Measurements from ENCODE around the gene ZFTA.
"Not testable (repeated sequence)": the region's sequence is repeated elsewhere in the genome, so short reads cannot be mapped to it uniquely, and the experiment has no call there.

Gene ZFTA

GRCh38 chr11:63768237-63769041 lies at the start of gene ZFTA:
ZFTA (minus strand) TSS chr11:63768775; CDS start chr11:63768622, 153 bp downstream.
- ATAC-seq (peak; percentile 59), DNase-seq (peak; percentile 82)

- DNase-seq, result no peak
Observed at GRCh38 chr11:63817758-63818498, 49.4 kb upstream of the ZFTA start.

GRCh38 chr11:63816732-63817131 lies 48.2 kb upstream of the ZFTA start:
- ATAC-seq, result no peak
- no peak for DNase-seq

More at GRCh38 chr11:63817758-63818498, 49.4 kb upstream of the ZFTA start:
- no peak for ATAC-seq

- no peak for ATAC-seq
- DNase-seq, result no peak
Observed at GRCh38 chr11:63816166-63816565, 47.6 kb upstream of the ZFTA start.

- no peak for DNase-seq
- ATAC-seq, result no peak
Observed at GRCh38 chr11:63814383-63814736, 45.8 kb upstream of the ZFTA start.

- ATAC-seq (peak; percentile 40), DNase-seq (peak; percentile 63)
Observed at GRCh38 chr11:63813563-63814382, 45.2 kb upstream of the ZFTA start.

- peak; percentile 85 for DNase-seq
- ATAC-seq, result peak; percentile 91
Observed at GRCh38 chr11:63813035-63813562, 44.5 kb upstream of the ZFTA start, which contains the start of gene SPINDOC. SPINDOC (plus strand) TSS chr11:63813456; CDS start chr11:63813687, 231 bp downstream.

GRCh38 chr11:63811522-63811921 lies 42.9 kb upstream of the ZFTA start:
- ATAC-seq, result no peak

GRCh38 chr11:63810383-63810782 lies 41.8 kb upstream of the ZFTA start:
- ATAC-seq, DNase-seq: not testable (repeated sequence)

More at GRCh38 chr11:63811522-63811921, 42.9 kb upstream of the ZFTA start:
- DNase-seq, result no peak

GRCh38 chr11:63805844-63806415 lies 37.4 kb upstream of the ZFTA start:
- DNase-seq (no peak), ATAC-seq (no peak)

- no peak for DNase-seq
- no peak for ATAC-seq
Observed at GRCh38 chr11:63804259-63804658, 35.7 kb upstream of the ZFTA start.

- ATAC-seq (no peak), DNase-seq (no peak)
Observed at GRCh38 chr11:63802637-63803414, 34.3 kb upstream of the ZFTA start.

- no peak for DNase-seq
- ATAC-seq, result no peak
Observed at GRCh38 chr11:63800921-63801320, 32.3 kb upstream of the ZFTA start.

GRCh38 chr11:63795066-63795465 lies 26.5 kb upstream of the ZFTA start:
- DNase-seq, result no peak
- no peak for ATAC-seq

GRCh38 chr11:63793161-63793560 lies 24.6 kb upstream of the ZFTA start:
- DNase-seq (no peak), ATAC-seq (no peak)

GRCh38 chr11:63791495-63792167 lies 23.1 kb upstream of the ZFTA start:
- ATAC-seq, result no peak
- DNase-seq, result no peak

- DNase-seq (no peak), ATAC-seq (no peak)
Observed at GRCh38 chr11:63785823-63786222, 17.2 kb upstream of the ZFTA start.

GRCh38 chr11:63783925-63784592 lies 15.5 kb upstream of the ZFTA start:
- no peak for ATAC-seq
- no peak for DNase-seq

- DNase-seq (no peak), ATAC-seq (no peak)
Observed at GRCh38 chr11:63782749-63783148, 14.2 kb upstream of the ZFTA start.

GRCh38 chr11:63779039-63779438 lies 10.5 kb upstream of the ZFTA start:
- ATAC-seq (no peak), DNase-seq (no peak)
